ENCODE measurements around the gene GSG1L2.

GSG1L2 gene

DNA sequence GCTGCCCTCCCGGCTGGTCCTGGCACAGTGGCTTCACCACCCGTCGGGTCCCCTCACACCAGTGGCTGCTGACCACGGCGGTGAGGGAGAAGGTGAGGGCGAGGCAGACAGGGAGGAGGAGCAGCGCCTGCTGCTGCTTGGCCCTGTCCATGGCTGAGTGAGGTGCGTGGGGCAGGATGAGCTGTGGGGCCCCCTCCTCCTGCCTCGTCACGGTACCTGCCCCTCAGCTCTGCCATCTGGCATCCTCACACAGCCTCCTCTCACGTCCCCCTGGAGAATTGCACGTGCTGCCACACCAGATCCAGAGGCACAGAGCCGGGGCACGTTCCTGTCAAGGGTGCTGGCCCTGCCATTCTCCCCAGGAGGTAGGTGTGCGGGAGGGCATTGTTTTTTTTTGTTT lies at the start of gene GSG1L2:
TSS of gene GSG1L2 (minus strand) at position 159 of the 400 bp plus-strand sequence. CDS start at position 151, 8 bp downstream.
- no peak for DNase-seq (ENCODE audit: extremely low read depth, insufficient read length)
- TF ChIP-seq, protein P1, sequence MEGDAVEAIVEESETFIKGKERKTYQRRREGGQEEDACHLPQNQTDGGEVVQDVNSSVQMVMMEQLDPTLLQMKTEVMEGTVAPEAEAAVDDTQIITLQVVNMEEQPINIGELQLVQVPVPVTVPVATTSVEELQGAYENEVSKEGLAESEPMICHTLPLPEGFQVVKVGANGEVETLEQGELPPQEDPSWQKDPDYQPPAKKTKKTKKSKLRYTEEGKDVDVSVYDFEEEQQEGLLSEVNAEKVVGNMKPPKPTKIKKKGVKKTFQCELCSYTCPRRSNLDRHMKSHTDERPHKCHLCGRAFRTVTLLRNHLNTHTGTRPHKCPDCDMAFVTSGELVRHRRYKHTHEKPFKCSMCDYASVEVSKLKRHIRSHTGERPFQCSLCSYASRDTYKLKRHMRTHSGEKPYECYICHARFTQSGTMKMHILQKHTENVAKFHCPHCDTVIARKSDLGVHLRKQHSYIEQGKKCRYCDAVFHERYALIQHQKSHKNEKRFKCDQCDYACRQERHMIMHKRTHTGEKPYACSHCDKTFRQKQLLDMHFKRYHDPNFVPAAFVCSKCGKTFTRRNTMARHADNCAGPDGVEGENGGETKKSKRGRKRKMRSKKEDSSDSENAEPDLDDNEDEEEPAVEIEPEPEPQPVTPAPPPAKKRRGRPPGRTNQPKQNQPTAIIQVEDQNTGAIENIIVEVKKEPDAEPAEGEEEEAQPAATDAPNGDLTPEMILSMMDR (IDR thresholded peaks at IDR 0.05; ENCODE audit: insufficient read depth, low read length, poor library complexity, severe bottlenecking), result no peak
- no peaks in the 10 kb centered on the region for H3K36me3 ChIP-seq (ENCODE audit: control insufficient read depth, insufficient read depth, low read length)
- no peaks in the 10 kb centered on the region; the same call in 1 of the 2 replicates for H3K27me3 ChIP-seq (replicated peaks; ENCODE audit: control insufficient read depth, insufficient read depth, low read length)
- no peak within 1 kb of the TSS for H3K4me3 ChIP-seq (replicated peaks; ENCODE audit: low read depth, low read length)

DNA sequence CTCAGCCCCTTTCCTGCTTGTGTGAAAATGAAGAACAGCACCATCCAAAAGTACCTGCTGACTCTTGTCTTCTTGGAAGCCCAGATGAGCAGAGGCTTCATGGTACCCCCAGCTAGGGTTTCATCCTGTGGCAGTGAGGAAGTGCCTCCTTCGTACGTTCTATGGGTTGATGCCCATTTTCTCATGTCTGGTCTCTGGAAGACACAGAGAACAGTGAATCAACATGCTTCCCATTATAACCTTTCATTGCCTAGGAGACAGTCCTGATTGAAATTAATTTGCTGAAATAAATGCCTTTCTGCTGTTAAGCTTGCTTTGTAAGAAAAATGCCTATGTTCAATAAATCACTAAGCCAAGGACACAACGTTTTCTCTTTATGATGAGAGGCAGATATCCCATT lies 46.7 kb upstream of the GSG1L2 start:
- Histone ChIP-seq H3K27me3 (replicated peaks; ENCODE audit: control insufficient read depth, insufficient read depth, low read length) (peaks cover 1% of the 10 kb centered on the region), H3K36me3 (ENCODE audit: control insufficient read depth, insufficient read depth, low read length) (no peaks in the 10 kb centered on the region), H3K4me3 (replicated peaks; ENCODE audit: low read depth, low read length) (no peak overlapping the region)
- TF ChIP-seq, protein P1 (IDR thresholded peaks at IDR 0.05; ENCODE audit: insufficient read depth, low read length, poor library complexity, severe bottlenecking), result no peak
- DNase-seq (ENCODE audit: extremely low read depth, insufficient read length), result no peak

DNA sequence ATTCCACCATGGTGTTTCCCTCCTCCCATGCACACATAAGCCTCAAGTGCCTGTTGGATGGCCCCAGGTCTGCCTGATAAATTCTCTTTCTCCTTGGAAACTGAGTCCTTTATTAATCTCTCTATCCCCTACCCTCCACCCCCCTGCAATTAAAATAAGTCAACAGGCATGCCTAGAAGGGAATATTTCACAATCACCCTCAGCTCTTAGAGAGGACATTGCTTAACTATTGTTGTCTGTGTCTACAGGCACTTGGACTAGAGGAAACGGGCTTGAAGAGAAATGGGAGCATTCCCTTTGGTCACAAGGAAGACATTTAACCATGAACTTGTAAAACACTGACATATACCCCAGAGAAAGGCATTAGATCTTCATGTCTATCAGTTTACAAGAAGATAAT lies 43.7 kb upstream of the GSG1L2 start:
- DNase-seq (ENCODE audit: extremely low read depth, insufficient read length), result no peak
- Histone ChIP-seq H3K27me3 (replicated peaks; ENCODE audit: control insufficient read depth, insufficient read depth, low read length) (peaks cover 1% of the 10 kb centered on the region), H3K4me3 (replicated peaks; ENCODE audit: low read depth, low read length) (no peak overlapping the region), H3K36me3 (ENCODE audit: control insufficient read depth, insufficient read depth, low read length) (no peaks in the 10 kb centered on the region)
- TF ChIP-seq, protein P1 (IDR thresholded peaks at IDR 0.05; ENCODE audit: insufficient read depth, low read length, poor library complexity, severe bottlenecking), result no peak

DNA sequence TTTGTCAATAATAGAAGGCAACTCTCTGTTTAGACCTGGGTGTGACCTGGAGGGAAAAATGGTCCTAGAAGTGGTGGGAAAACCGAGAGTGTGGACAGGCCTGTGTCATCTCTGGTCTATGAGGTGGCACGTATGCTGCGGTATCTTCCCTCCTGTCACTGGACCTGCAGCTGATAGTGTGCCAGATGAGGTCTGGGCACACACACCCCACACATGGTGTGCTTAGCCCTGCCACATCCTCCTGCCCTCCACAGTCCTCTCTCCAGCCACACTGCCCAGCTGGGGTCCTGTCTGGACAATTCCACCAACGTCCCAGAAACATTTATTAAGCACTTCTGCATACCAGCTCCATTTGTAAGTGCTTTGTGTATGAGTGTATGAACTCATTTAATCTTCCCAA lies 41.1 kb upstream of the GSG1L2 start:
- TF ChIP-seq, protein P1 (IDR thresholded peaks at IDR 0.05; ENCODE audit: insufficient read depth, low read length, poor library complexity, severe bottlenecking), result no peak
- no peaks in the 10 kb centered on the region for H3K36me3 ChIP-seq (ENCODE audit: control insufficient read depth, insufficient read depth, low read length)
- no peaks in the 10 kb centered on the region; the same call in 1 of the 2 replicates for H3K27me3 ChIP-seq (replicated peaks; ENCODE audit: control insufficient read depth, insufficient read depth, low read length)
- DNase-seq (ENCODE audit: extremely low read depth, insufficient read length), result no peak
- H3K4me3 ChIP-seq (replicated peaks; ENCODE audit: low read depth, low read length), result no peak overlapping the region

DNA sequence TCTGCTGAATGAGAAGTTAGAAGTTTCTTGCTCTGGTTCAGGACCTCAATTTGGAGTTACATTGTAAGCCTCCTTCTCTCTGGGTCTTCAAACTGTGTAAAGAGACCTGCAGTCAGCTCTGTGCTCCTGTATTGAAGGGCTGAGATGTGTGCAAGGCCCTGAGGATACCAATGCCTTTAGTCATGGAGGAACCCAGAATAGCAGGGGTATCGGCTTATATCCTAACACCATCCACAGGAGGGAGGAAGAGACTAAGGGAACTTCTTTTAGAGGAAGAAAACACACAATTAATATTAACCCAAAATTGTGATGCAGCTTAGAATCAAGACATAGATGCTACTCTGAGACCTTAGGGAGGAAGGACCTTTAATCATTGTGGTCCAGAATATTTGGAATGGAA lies 40.3 kb upstream of the GSG1L2 start:
- TF ChIP-seq, protein P1 (IDR thresholded peaks at IDR 0.05; ENCODE audit: insufficient read depth, low read length, poor library complexity, severe bottlenecking), result no peak
- no peaks in the 10 kb centered on the region; the same call in 1 of the 2 replicates for H3K27me3 ChIP-seq (replicated peaks; ENCODE audit: control insufficient read depth, insufficient read depth, low read length)
- no peaks in the 10 kb centered on the region for H3K36me3 ChIP-seq (ENCODE audit: control insufficient read depth, insufficient read depth, low read length)
- no peak for DNase-seq (ENCODE audit: extremely low read depth, insufficient read length)
- no peak overlapping the region for H3K4me3 ChIP-seq (replicated peaks; ENCODE audit: low read depth, low read length)

DNA sequence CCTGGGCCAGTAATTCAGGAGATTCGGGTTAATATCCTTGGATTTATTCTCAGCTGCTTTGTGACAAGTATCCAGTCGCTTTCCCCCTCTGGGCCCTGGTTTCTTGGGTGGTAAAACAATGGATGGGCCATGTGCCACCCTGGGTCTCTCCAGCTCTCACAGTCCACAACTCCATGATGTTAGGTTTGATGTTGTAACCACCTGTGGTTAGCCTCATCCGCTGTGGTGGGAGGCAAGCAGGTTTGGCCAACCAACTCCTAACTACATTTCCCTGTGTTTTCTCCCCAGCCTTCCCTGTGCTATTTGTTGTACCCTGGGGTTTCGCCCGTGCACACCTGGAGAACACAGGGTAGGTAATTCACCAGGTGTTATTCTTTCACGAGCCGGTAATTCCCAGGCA lies 39.0 kb upstream of the GSG1L2 start:
- no peak overlapping the region for H3K4me3 ChIP-seq (replicated peaks; ENCODE audit: low read depth, low read length)
- no peak for DNase-seq (ENCODE audit: extremely low read depth, insufficient read length)
- TF ChIP-seq, protein P1 (IDR thresholded peaks at IDR 0.05; ENCODE audit: insufficient read depth, low read length, poor library complexity, severe bottlenecking), result no peak

More for the DNA sequence above, 39.0 kb upstream of the GSG1L2 start:
- Histone ChIP-seq H3K36me3 (ENCODE audit: control insufficient read depth, insufficient read depth, low read length) (no peaks in the 10 kb centered on the region), H3K27me3 (replicated peaks; ENCODE audit: control insufficient read depth, insufficient read depth, low read length) (no peaks in the 10 kb centered on the region; the same call in 1 of the 2 replicates)
